Keratinocyte (primary cell): ENCODE measurements around the gene TAL1.

Experiments
- CTCF ChIP-seq, 3 experiments: IDR thresholded peaks in 1 of 3; conservative IDR thresholded peaks in 1 of 3; optimal IDR thresholded peaks in 1 of 3; 2 replicates in 2 of 3; 3 replicates in 1 of 3; pipeline versions ENCODE3 to v1.5.1; 2011; ENCODE audit warnings: low read length in 3 of 3, mild to moderate bottlenecking in 3 of 3, moderate library complexity in 2 of 3, control low read depth in 1 of 3, inconsistent platforms in 1 of 3; ENCODE audit not compliant: insufficient read depth in 2 of 3; ENCODE audit errors: extremely low read depth in 1 of 3
- EZH2 ChIP-seq: IDR thresholded peaks from one replicate; pipeline ENCODE4 v1.6.1; 2012; ENCODE audit warnings: inconsistent platforms, mild to moderate bottlenecking, low read length, moderate library complexity

GRCh38 chr1:47210666-47211065 lies 21.4 kb downstream of the TAL1 start:
- TF ChIP-seq CTCF (optimal IDR thresholded peaks at IDR 0.05 in 1 of 3, IDR thresholded peaks at IDR 0.05 in 1 of 3, conservative IDR thresholded peaks at IDR 0.05 in 1 of 3; ENCODE audit: extremely low read depth in 1 of 3, insufficient read depth in 2 of 3, low read length in 3 of 3), result no peak
- TF ChIP-seq EZH2, result no peak
